HG02798 (cell line): ENCODE results near the gene OS9.
"Not testable (repeated sequence)": the region's sequence is repeated elsewhere in the genome, so short reads cannot be mapped to it uniquely, and the experiment has no call there.

Experiments used
- ATAC-seq: cut with Tn5 transposase; IDR thresholded peaks from one replicate; pipeline ENCODE4 v1.9.1; 2021; ENCODE audit warnings: mild to moderate bottlenecking; ENCODE audit not compliant: unreplicated experiment, poor library complexity

The OS9 gene, protein sequence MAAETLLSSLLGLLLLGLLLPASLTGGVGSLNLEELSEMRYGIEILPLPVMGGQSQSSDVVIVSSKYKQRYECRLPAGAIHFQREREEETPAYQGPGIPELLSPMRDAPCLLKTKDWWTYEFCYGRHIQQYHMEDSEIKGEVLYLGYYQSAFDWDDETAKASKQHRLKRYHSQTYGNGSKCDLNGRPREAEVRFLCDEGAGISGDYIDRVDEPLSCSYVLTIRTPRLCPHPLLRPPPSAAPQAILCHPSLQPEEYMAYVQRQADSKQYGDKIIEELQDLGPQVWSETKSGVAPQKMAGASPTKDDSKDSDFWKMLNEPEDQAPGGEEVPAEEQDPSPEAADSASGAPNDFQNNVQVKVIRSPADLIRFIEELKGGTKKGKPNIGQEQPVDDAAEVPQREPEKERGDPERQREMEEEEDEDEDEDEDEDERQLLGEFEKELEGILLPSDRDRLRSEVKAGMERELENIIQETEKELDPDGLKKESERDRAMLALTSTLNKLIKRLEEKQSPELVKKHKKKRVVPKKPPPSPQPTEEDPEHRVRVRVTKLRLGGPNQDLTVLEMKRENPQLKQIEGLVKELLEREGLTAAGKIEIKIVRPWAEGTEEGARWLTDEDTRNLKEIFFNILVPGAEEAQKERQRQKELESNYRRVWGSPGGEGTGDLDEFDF

DNA sequence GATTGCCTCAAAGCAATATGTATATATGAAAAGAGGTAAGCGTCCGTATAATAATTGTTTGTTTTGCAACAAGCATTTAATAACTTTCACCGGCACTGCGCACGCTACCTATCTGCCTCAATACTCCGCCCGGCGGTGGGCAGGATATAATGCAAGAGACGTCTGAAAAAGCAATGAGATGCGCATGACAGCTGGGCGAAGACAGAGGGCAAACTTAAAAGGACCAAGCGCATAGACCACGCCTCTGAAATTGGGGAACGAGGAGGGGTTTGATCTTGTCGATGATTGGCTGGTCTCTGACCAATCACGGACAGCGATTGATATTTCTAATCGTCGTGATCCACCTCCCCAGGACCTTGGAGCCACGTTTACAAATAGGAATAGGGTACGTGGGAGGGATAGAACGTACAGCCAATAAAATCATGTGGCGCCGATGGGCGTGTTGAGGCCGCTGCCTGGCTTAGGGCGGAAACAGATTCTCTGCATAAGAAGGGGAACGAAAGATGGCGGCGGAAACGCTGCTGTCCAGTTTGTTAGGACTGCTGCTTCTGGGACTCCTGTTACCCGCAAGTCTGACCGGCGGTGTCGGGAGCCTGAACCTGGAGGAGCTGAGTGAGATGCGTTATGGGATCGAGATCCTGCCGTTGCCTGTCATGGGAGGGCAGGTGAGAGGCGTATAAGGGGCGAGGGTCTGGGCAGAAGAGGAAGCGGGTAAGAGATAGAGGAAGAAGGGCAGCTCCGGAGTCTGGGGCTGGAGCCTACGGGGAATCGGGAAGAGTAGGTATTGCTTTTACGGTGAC is at the start of gene OS9:
Gene OS9 (plus strand): TSS at position 474 of the 800 bp plus-strand sequence. CDS start 30 bp downstream, at position 504.
- ATAC-seq = peak; percentile 98

DNA sequence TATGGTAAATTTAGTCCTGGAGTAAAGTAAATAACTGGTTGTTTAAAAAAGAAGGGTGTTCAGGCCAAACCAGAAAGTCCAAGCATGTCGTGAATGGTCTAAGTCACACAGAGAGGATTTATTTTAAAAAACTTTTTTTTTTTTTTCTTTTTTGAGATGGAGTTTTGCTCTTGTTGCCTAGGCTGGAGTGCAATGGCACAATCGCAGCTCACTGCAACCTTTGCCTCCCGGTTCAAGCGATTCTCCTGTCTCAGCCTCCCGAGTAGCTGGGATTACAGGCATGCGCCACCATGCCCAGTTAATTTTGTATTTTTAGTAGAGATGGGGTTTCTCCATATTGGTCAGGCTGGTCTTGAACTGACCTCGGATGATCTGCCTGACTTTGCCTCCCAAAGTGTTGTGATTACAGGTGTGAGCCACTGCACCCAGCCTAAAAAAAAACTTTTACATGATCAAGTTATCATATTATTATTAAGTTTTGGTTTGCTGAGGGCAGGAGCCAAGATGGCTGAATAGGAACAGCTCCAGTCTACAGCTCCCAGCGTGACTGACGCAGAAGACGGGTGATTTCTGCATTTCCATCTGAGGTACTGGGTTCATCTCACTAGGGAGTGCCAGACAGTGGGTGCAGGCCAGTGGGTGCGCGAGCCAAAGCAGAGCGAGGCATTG is 47.8 kb upstream of the OS9 start:
- ATAC-seq = not testable (repeated sequence)

DNA sequence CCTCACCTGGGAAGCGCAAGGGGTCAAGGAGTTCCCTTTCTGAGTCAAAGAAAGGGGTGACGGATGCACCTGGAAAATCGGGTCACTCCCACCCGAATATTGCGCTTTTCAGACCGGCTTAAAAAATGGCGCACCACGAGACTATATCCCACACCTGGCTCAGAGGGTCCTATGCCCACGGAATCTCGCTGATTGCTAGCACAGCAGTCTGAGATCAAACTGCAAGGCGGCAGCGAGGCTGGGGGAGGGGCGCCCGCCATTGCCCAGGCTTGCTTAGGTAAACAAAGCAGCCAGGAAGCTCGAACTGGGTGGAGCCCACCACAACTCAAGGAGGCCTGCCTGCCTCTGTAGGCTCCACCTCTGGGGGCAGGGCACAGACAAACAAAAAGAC is 47.3 kb upstream of the OS9 start:
- ATAC-seq = not testable (repeated sequence)

DNA sequence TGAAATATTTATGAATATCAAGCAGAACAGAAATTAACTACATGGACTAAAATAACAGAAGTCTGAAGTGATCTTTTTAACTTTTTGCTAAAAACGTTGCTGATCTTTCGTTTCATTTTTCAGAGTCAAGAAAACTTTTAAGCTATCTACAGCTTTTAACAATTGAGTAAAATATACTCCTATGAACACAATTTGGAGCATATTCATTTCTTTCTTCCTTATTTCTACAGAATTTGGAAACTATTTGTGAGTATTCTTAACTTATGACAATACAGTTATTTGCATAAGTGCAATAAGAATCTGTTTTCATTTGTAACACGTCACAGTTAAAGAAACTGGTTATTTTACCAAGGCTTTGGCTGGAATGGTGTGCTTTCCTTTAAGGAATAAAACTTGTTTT is 39.9 kb upstream of the OS9 start:
- no peak for ATAC-seq

DNA sequence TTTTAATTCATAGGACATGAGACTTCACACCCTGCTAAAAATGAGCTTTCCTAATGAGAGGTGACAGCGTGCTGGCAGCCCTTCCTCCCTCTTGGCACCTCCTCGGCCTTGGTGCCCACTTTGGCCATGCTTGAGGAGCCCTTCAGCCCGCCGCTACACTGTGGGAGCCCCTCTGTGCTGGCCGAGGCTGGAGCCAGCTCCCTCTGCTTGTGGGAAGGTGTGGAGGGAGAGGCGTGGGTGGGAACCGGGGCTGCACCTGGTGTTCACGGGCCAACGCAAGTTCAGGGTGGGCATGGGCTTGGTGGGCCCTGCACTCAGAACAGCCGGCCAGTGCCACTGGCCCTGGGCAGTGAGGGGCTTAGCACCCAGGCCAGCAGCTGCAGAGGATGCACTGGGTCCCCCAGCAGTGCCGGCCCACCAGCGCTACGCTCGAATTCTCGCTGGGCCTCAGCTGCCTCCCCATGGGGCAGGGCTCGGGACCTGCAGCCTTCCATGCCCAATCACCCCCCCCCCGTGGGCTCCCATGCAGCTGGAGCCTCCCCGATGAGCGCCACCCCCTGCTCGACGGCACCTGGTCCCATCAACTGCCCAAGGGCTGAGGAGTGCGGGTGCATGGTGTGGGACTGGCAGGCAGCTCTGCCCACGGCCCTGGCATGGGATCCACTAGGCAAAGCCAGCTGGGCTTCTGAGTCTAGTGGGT is 38.2 kb upstream of the OS9 start:
- ATAC-seq = no peak

DNA sequence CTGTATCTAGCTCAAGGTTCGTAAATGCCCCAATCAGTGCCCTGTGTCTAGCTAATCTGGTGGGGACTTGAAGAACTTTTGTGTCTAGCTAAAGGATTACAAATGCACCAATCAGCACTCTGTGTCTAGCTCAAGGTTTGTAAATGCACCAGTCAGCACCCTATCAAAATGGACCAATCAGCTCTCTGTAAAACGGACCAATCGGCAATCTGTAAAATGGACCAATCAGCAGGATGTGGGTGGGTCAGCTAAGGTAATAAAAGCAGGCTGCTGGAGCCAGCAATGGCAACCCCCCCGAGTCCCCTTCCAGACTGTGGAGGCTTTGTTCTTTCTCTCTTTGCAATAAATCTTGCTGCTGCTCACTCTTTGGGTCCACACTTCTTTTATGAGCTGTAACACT is 37.5 kb upstream of the OS9 start:
- ATAC-seq = not testable (repeated sequence)

DNA sequence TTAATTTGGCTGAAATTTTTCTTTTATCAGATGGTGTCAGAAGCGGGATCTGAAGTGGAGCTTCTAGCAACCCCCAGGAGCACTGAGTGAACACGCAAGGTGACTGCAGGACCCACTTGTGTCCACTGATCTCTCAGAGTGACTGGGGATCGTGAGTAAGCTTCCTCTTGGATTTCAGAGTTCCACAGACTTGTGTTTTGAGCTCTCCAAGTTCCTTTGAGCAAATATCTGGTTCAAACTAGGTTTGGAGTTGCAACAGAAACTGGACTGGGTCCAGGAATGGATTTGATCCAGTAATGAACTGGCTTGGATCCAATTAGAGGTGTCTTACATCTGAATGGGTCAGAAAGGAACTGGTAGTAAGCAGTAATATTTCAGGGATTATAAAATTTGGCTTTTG is 36.2 kb upstream of the OS9 start:
- ATAC-seq = no peak

DNA sequence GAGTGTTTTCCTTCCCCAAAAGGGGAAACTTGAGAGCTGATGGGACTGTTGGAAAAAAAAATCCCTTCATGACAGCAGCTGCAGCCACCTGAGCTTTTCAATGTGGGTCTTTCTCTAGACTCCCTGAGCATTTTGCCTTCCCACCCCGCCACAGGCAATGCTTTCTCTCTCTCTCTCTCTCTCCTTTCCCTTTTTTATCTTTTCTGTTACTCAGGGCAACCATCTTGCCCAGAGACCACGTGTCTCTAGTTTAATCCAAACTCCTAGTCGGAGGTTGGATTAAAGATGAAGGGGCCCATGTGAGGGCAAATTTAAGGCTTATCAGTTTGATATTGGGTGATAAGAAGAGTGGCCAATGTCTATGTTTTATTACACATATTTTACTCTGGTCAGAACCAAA is 35.0 kb upstream of the OS9 start:
- no peak for ATAC-seq

DNA sequence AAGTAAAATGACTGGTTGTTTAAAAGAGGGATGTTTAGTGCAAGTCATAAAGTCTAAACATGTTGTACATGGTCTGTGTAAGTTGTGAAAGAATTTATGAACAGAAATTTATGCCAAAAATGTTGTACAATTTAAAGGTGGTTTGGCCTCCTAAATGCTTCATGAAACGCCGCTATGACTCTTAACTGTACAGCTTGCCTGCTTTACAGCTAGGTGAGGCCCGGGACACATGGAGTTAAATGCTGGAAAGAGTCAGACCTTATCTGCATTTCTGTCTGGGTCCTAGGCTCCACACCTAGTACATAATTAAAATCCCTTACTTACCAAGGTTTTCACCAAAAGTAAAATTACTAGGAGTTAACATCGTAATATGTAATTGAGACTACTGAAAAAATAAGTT is 32.6 kb upstream of the OS9 start:
- no peak for ATAC-seq

DNA sequence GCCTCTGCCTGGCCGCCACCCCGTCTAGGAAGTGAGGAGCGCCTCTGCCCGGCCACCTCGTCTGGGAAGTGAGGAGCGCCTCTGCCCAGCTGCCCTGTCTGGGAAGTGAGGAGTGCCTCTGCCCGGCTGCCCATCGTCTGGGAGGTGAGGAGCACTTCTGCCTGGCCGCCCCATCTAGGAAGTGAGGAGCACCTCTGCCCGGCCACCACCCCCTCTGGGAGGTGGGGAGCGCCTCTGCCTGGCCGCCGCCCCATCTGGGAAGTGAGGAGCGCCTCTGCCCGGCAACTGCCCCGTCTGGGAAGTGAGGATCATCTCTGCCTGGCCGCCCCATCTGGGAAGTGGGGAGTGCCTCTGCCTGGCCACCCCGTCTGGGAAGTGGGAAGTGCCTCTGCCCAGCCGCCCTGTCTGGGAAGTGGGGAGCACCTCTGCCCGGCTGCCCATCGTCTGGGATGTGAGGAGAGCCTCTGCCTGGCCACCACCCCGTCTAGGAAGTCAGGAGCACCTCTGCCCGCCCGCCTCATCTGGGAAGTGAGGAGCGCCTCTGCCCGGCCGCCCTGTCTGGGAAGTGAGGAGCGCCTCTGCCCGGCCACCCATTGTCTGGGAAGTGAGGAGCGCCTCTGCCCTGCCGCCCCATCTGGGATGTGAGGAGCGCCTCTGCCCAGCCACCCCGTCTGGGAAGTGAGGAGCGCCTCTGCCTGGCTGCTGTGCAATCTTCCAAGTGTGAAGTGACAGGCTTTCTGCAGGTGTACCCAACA is 28.7 kb upstream of the OS9 start:
- not testable (repeated sequence) for ATAC-seq

DNA sequence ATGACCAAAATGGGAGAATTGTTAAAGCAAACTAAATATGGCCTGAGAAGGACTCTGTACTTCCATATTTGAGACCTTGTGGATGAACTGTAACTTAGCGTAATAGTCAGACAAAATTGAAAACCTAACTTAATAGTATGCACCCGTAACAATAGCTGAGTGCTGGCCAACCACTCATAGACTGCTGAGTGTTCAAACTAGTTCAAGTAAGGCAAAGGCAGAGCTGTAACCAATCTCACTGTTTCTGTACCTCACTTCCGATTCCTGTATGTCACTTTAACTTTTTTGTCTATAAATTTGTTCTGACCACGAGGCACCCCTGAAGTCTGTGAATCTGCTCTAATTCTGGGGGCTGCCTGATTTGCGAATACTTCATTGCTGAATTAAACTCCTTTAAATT is 27.0 kb upstream of the OS9 start:
- no peak for ATAC-seq

DNA sequence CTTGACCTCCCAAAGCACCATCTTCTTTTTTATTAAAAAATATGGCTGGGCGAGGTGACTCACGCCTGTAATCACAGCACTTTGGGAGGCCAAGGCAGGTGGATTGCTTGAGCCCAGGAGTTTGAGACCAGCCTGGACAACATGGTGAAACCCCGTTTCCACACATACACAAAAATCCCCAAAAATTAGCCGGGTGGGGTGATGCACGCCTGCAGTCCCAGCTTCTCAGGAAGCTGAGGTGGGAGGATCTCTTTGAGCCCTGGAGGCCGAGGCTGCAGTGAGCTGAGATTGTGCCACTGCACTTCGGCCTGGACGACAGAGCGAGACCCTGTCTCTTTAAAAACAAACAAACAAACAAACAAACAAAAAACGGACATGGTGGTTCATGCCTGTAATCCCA is 24.2 kb upstream of the OS9 start:
- ATAC-seq = not testable (repeated sequence)

DNA sequence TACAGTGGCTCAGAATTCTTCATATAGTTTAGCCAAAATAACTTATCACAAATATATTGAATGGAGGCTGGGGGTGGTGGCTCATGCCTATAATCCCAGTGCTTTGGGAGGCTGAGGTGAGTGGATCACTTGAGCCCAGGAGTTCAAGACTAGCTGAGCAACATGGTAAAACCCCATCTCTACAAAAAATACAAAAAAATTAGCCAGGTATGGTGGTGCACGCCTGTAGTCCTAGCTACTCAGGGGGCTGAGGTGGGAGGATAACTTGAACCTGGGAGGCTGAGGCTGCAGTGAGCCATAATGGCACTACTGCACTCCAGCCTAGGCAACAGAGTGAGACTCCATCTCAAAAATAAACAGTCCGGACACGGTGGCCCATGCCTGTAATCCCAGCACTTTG is 22.1 kb upstream of the OS9 start:
- not testable (repeated sequence) for ATAC-seq

DNA sequence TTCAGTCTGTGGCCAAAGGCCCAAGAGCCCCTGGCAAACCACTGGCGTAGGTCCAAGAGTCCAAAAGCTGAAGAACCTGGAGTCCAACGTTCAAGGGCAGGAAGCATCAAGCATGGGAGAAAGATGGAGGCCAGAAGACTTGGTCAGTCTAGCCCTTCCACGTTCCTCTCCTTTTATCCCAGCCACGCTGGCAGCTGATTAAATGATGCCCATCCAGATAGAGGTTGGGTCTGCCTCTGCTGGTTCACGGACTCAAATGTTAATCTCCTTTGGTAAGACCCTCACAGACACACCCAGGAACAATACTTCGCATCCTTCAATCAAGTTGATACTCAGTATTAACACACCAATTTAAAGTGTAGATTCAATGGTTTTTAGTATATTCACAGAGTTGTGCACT is 21.1 kb upstream of the OS9 start:
- no peak for ATAC-seq

DNA sequence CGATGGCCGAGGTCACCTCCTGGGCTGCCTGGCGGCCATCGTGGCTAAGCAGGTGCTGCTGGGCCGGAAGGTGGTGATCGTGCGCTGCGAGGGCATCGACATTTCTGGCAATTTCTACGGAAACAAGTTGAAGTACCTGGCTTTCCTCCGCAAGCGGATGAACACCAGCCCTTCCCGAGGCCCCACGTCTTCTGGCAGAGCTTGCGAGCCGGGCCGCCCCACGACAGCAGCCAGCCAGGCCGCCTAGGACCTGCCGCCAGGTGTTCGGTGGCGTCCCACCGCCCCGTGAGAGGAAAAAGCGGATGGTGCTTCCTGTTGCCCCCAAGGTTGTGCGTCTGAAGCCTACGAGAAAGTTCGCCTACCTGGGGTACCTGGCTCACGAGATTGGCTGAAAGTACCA is 19.2 kb upstream of the OS9 start:
- ATAC-seq = no peak

DNA sequence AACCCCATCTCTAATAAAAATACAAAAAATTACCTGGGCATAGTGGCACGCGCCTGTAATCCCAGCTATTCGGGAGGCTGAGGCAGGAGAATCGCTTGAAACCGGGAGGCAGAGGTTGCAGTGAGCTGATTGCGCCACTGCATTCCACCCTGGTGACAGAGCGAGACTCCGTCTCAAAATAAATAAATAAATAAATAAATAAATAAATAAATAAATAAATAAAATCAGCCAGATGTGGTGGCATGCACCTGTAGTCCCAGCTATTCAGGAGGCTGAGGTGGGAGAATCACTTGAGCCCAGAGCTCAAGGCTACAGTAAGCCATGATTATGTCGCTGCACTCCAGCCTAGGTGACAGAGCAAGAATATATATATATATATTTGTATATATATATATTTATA is 16.0 kb upstream of the OS9 start:
- not testable (repeated sequence) for ATAC-seq

DNA sequence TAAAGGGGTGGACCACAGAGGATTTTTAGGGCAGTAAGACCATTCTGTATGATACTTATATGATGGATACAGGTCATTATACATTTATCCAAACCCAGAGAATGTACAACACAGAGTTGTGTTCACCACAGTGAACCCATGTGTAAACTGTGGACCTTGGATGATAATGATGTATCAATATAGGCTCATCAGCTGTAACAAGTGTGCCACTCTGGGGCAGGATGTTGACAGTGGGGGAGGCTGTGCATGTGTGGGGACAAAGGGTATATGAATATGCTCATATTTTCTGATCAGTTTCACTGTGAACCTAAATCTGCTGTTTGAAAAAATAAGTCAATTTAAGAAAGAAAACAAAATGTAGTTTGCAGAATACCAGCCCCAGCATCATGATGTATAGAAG is 14.2 kb upstream of the OS9 start:
- no peak for ATAC-seq

DNA sequence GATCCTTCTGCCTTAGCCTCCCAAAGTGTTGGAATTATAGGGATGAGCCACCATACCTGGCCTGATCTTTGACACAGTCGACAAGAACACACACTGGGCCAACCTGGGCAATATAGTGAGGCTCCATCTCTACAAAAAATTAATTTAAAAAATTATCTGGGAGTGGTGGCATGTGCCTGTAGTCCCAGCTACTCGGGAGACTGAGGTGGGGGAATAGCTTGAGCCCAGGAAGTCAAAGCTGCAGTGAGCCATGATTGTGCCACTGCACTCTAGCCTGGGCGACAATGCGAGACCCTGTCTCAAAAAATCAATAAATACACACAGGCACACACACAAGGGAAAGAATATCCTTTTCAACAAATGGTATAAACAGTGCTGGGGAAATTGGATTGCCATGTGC is 6.1 kb upstream of the OS9 start:
- ATAC-seq = no peak

DNA sequence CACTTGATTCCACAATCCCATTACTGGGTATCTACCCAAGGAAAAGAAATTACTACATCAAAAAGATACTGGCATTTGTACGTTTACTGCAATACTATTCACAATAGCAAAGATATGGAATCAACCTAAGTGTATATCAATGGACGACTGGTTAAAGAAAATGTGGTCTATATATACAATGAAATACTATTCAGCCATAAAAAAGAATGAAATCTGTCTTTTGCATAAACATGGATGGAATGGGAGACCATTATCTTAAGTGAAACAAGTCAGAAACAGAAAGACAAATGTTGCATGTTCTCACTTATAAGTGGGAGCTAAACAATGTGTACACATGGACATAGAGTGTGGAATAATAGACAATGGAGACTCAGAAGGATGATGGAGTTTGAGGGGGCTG is 5.0 kb upstream of the OS9 start:
- ATAC-seq = no peak
